Stimulated activated naive B cell treated with anti-CD40 and anti-IgM and Interleukin-4, amounts not matched to agents 10 μg/mL and 1 μg/mL and 100 μg/mL, for 72 hours (primary cell): ENCODE data around the gene GHR.
"Not testable (repeated sequence)": the region's sequence is repeated elsewhere in the genome, so short reads cannot be mapped to it uniquely, and the experiment has no call there.

Source experiments
- ATAC-seq, 2 donors: fragments of 150-1000 bp; cut with Tn5 transposase; replicated peaks; 2 replicates each; pipeline ENCODE4 v1.10.0; 2021; ENCODE audit warnings: moderate library complexity in 1 of 2
- DNase-seq: peaks from one replicate; pipeline ENCODE4 v3.0.0; 2021
- H3K27ac Mint-ChIP-seq: one replicate; pipeline ENCODE4 v1.8.0; 2022; ENCODE audit warnings: mild to moderate bottlenecking, mixed read lengths
- H3K27me3 Mint-ChIP-seq, 2 donors: one replicate each; pipeline ENCODE4 v1.8.0; 2022; ENCODE audit warnings: mixed read lengths in 2 of 2
- H3K36me3 Mint-ChIP-seq, 2 donors: one replicate each; pipeline ENCODE4 v1.8.0; 2022; ENCODE audit warnings: mixed read lengths in 2 of 2, mild to moderate bottlenecking in 1 of 2
- H3K4me1 Mint-ChIP-seq, 2 donors: one replicate each; pipeline ENCODE4 v1.8.0; 2022; ENCODE audit warnings: mixed read lengths in 2 of 2, mild to moderate bottlenecking in 1 of 2
- H3K4me3 Mint-ChIP-seq, 2 donors: one replicate each; pipeline ENCODE4 v1.8.0; 2022; ENCODE audit warnings: mild to moderate bottlenecking in 2 of 2, mixed read lengths in 2 of 2, moderate library complexity in 1 of 2
- H3K9me3 Mint-ChIP-seq, 2 donors: one replicate each; pipeline ENCODE4 v1.8.0; 2022; ENCODE audit warnings: mixed read lengths in 2 of 2, mild to moderate bottlenecking in 1 of 2

GHR gene

DNA sequence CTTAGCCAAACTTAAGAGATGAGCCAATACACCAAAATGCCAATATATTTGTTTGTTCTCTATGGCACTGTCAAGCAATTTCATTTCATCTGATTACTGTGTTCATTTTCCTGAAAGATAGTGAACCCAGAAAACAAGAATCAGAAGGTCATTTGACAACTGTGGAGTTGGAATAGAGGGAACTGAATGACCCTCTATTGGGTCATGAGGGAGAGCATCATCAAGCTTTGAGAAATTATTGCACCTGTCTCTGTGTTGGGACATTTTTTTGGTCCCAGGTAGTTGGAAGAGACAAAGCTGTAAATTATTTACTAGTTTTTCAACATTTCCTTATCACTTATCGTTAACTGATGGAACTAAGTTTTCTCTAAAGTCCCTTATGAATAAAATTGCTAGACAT, 129.4 kb downstream of the GHR start:
- Mint-ChIP-seq H3K27me3 (no peaks in the 10 kb centered on the region), H3K9me3 (no peaks in the 10 kb centered on the region), H3K27ac (no peak overlapping the region), H3K36me3 (no peaks in the 10 kb centered on the region), H3K4me3 (no peak overlapping the region), H3K4me1 (no peaks in the 10 kb centered on the region)
- DNase-seq (no peak), ATAC-seq (no peak)

- H3K27ac Mint-ChIP-seq, result no peak overlapping the region
- no peak for DNase-seq
- no peaks in the 10 kb centered on the region for H3K4me1 Mint-ChIP-seq
- no peaks in the 10 kb centered on the region for H3K36me3 Mint-ChIP-seq
- H3K4me3 Mint-ChIP-seq, result no peak overlapping the region
- H3K9me3 Mint-ChIP-seq, result no peaks in the 10 kb centered on the region
- no peak for ATAC-seq
- H3K27me3 Mint-ChIP-seq, result no peaks in the 10 kb centered on the region
Measured at GRCh38 chr5:42553461-42553860, 130.2 kb downstream of the GHR start.

- Mint-ChIP-seq H3K36me3 (no peaks in the 10 kb centered on the region), H3K4me1 (no peaks in the 10 kb centered on the region), H3K27me3 (peaks cover 0 to 3% of the 10 kb centered on the region in 2 donors), H3K27ac (no peak overlapping the region), H3K4me3 (no peak overlapping the region), H3K9me3 (no peaks in the 10 kb centered on the region)
- no peak for ATAC-seq
- no peak for DNase-seq
Measured at GRCh38 chr5:42555010-42555409, 131.8 kb downstream of the GHR start.

- peaks cover 5 to 8% of the 10 kb centered on the region in 2 donors for H3K27me3 Mint-ChIP-seq
- H3K36me3 Mint-ChIP-seq, result no peaks in the 10 kb centered on the region
- no peak for DNase-seq
- no peak for ATAC-seq
- no peak overlapping the region for H3K4me3 Mint-ChIP-seq
- H3K9me3 Mint-ChIP-seq, result no peaks in the 10 kb centered on the region
- H3K27ac Mint-ChIP-seq, result no peak overlapping the region
- no peaks in the 10 kb centered on the region for H3K4me1 Mint-ChIP-seq
Measured at GRCh38 chr5:42555797-42556196, 132.6 kb downstream of the GHR start.

- Mint-ChIP-seq H3K36me3 (no peaks in the 10 kb centered on the region), H3K4me3 (no peak overlapping the region), H3K4me1 (no peaks in the 10 kb centered on the region), H3K9me3 (no peaks in the 10 kb centered on the region), H3K27me3 (peaks cover 6 to 12% of the 10 kb centered on the region in 2 donors), H3K27ac (no peak overlapping the region)
- no peak for ATAC-seq
- DNase-seq, result no peak
Measured at GRCh38 chr5:42557689-42558088, 134.4 kb downstream of the GHR start.

GRCh38 chr5:42561656-42562055, 138.4 kb downstream of the GHR start:
- no peaks in the 10 kb centered on the region for H3K36me3 Mint-ChIP-seq
- no peaks in the 10 kb centered on the region for H3K9me3 Mint-ChIP-seq
- H3K4me3 Mint-ChIP-seq, result no peak overlapping the region
- H3K27me3 Mint-ChIP-seq, result peaks cover 6 to 12% of the 10 kb centered on the region in 2 donors
- ATAC-seq (no peak), DNase-seq (no peak)
- H3K27ac Mint-ChIP-seq, result no peak overlapping the region
- no peaks in the 10 kb centered on the region for H3K4me1 Mint-ChIP-seq

GRCh38 chr5:42564689-42565356, 141.6 kb downstream of the GHR start:
- Mint-ChIP-seq H3K27me3 (peaks cover 6 to 13% of the 10 kb centered on the region in 2 donors), H3K27ac (no peak overlapping the region), H3K36me3 (no peaks in the 10 kb centered on the region), H3K9me3 (no peaks in the 10 kb centered on the region), H3K4me1 (no peaks in the 10 kb centered on the region), H3K4me3 (no peak overlapping the region)
- no peak for ATAC-seq
- no peak for DNase-seq

GRCh38 chr5:42566652-42567295, 143.5 kb downstream of the GHR start:
- Mint-ChIP-seq H3K4me3 (no peak overlapping the region), H3K9me3 (no peaks in the 10 kb centered on the region), H3K4me1 (no peaks in the 10 kb centered on the region), H3K27me3 (peaks cover 3 to 5% of the 10 kb centered on the region in 2 donors), H3K36me3 (no peaks in the 10 kb centered on the region), H3K27ac (no peak overlapping the region)
- DNase-seq, result no peak
- ATAC-seq, result no peak

- no peak for ATAC-seq
- DNase-seq, result no peak
- Mint-ChIP-seq H3K4me3 (no peak overlapping the region), H3K9me3 (no peaks in the 10 kb centered on the region), H3K27me3 (peaks cover 11 to 23% of the 10 kb centered on the region in 2 donors), H3K4me1 (no peaks in the 10 kb centered on the region), H3K36me3 (no peaks in the 10 kb centered on the region), H3K27ac (no peak overlapping the region)
Measured at GRCh38 chr5:42569325-42569724, 146.1 kb downstream of the GHR start.

DNA sequence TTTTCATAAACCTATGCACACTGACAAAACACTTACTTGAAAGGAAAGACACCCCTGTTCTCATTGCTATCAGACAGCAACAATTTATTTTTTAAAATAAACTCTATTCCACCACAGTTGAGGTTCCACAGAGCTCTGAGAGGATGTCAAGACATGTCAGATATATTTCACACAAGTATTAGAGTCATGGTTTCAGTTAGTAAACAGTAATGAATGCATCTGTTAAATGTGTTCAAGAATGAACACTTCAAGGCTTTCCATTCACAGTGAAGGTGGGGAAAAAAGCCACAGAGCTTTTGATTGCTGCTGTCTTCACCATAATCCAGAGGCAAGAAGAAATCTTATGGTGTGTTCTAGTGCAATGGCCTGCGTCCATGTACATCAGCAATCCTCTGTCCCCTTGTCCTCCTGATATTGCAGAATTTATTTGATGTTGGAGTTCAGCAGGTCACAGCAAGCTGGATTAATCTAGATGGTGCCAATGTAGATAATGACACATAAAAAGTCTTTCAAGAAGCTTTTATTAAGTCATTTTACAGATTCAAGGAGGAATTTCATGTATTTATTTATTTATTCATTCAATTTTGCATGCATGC, 146.8 kb downstream of the GHR start:
- peaks cover 17 to 30% of the 10 kb centered on the region in 2 donors for H3K27me3 Mint-ChIP-seq
- no peaks in the 10 kb centered on the region for H3K36me3 Mint-ChIP-seq
- ATAC-seq (no peak), DNase-seq (no peak)
- no peaks in the 10 kb centered on the region for H3K9me3 Mint-ChIP-seq
- H3K27ac Mint-ChIP-seq, result no peak overlapping the region
- H3K4me3 Mint-ChIP-seq, result no peak overlapping the region
- H3K4me1 Mint-ChIP-seq, result no peaks in the 10 kb centered on the region

GRCh38 chr5:42570966-42571960, 148.0 kb downstream of the GHR start:
- no peak overlapping the region for H3K27ac Mint-ChIP-seq
- H3K27me3 Mint-ChIP-seq, result peaks cover 21 to 36% of the 10 kb centered on the region in 2 donors
- H3K4me1 Mint-ChIP-seq, result no peaks in the 10 kb centered on the region
- no peaks in the 10 kb centered on the region for H3K36me3 Mint-ChIP-seq
- no peak overlapping the region for H3K4me3 Mint-ChIP-seq
- no peaks in the 10 kb centered on the region for H3K9me3 Mint-ChIP-seq
- ATAC-seq, result no peak
- DNase-seq, result no peak

GRCh38 chr5:42572313-42572712, 149.1 kb downstream of the GHR start:
- Mint-ChIP-seq H3K27ac (no peak overlapping the region), H3K27me3 (peaks cover 21 to 36% of the 10 kb centered on the region in 2 donors), H3K4me1 (no peaks in the 10 kb centered on the region), H3K36me3 (no peaks in the 10 kb centered on the region), H3K9me3 (no peaks in the 10 kb centered on the region), H3K4me3 (no peak overlapping the region)
- ATAC-seq, result no peak
- DNase-seq, result no peak

DNA sequence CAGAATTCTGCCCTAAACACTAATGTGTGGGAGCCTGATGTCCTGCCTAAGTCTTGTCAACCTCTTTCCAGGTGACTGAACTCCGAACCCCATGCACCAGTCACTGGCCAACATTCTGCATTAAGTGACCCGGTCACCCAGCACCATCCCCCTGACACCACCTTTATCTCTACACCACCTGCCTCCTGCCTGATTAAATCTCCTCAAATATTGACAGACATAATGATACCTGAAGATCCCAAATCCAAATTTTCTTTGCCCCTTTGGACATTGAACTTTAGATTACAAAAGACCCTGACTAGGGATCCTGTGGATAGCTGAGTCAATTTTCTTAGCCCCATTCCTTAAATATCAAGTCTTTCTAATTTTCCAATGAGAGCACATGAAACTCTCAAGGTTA, 150.1 kb downstream of the GHR start:
- Mint-ChIP-seq H3K4me1 (no peaks in the 10 kb centered on the region), H3K27ac (no peak overlapping the region), H3K4me3 (no peak overlapping the region), H3K9me3 (no peaks in the 10 kb centered on the region), H3K27me3 (peaks cover 17 to 36% of the 10 kb centered on the region in 2 donors), H3K36me3 (no peaks in the 10 kb centered on the region)
- ATAC-seq, result no peak
- DNase-seq, result no peak

GRCh38 chr5:42575914-42576313, 152.7 kb downstream of the GHR start:
- not testable (repeated sequence) for ATAC-seq, DNase-seq, H3K4me3 Mint-ChIP-seq, H3K9me3 Mint-ChIP-seq, H3K36me3 Mint-ChIP-seq, H3K27ac Mint-ChIP-seq, H3K4me1 Mint-ChIP-seq
- H3K27me3 Mint-ChIP-seq, result peaks cover 17 to 36% of the 10 kb centered on the region in 2 donors
